Tibial nerve (tissue), 4 donors: Measurements from ENCODE around the gene NTNG2. TPM values are rescaled to one million over a fixed set of nuclear protein-coding genes. Genes with fewer than 3 reads are reported as not detected.
A peak's percentile ranks its signal among the peaks of the same experiment; 100 is the strongest.

Experiments
- DNase-seq, 2 donors: peaks; one replicate each; pipeline ENCODE4 v3.0.0-alpha.2; 2019; ENCODE audit warnings: low spot score in 2 of 2
- H3K27ac ChIP-seq, 4 donors: fragments of 200-600 bp; sonication (generic) in 3 of 4; one replicate each; pipeline ENCODE4 v1.5.1; 2017 to 2019; ENCODE audit warnings: mild to moderate bottlenecking in 1 of 4
- H3K27me3 ChIP-seq, 2 donors: fragments of 200-600 bp; sonication (generic) in 1 of 2; one replicate each; pipeline versions ENCODE4 v1.5.1 to v1.6.0; 2017 to 2019
- H3K36me3 ChIP-seq, 3 donors: fragments of 200-600 bp; sonication (generic); one replicate each; pipeline ENCODE4 v1.5.1; 2018 to 2019
- H3K4me1 ChIP-seq, 4 donors: fragments of 200-600 bp; sonication (generic) in 3 of 4; one replicate each; pipeline ENCODE4 v1.5.1; 2017 to 2019
- H3K4me3 ChIP-seq, 4 donors: fragments of 200-600 bp; sonication (generic) in 3 of 4; one replicate each; pipeline ENCODE4 v1.5.1; 2017 to 2019; ENCODE audit warnings: mild to moderate bottlenecking in 1 of 4, moderate library complexity in 1 of 4
- H3K9me3 ChIP-seq, 4 donors: fragments of 200-600 bp; sonication (generic) in 3 of 4; one replicate each; pipeline ENCODE4 v1.5.1; 2017 to 2019
- EP300 ChIP-seq, 2 donors: sonication (generic); formaldehyde crosslinking; IDR thresholded peaks; one replicate each; pipeline ENCODE4 v1.6.1; 2017; ENCODE audit warnings: antibody characterized with exemption in 2 of 2, mild to moderate bottlenecking in 1 of 2
- POLR2A ChIP-seq, 2 donors: fragments of 450-650 bp; IDR thresholded peaks; one replicate each; pipeline ENCODE4 v1.6.1; 2017; ENCODE audit warnings: antibody characterized with exemption in 2 of 2, mild to moderate bottlenecking in 2 of 2, moderate library complexity in 2 of 2
- WGBS, 2 donors: methylation state at CpG; one replicate each; pipeline ENCODE4 v1.1.5; 2018; 5-methylcytosine and 5-hydroxymethylcytosine counted together
- total RNA-seq, 4 donors: library from RNA; depleted of rRNA; stranded (reverse); fragments of >200 nt; gene quantifications; one replicate each; pipeline ENCODE4 v1.1.0, GENCODE V29; 2016
- TF ChIP-seq, protein P1 (sequence below), 5 experiments: fragments of 200-600 bp in 3 of 5; fragments of 450-650 bp in 2 of 5; sonication (generic) in 3 of 5; IDR thresholded peaks; one replicate each; pipeline ENCODE4 v1.5.1; 2016 to 2019; ENCODE audit warnings: antibody characterized with exemption in 5 of 5, mild to moderate bottlenecking in 3 of 5, moderate library complexity in 2 of 5

The NTNG2 gene
- total RNA-seq, 4 donors from 2014 or later: 0.63 to 21.4 (median 1.0) TPM

DNA sequence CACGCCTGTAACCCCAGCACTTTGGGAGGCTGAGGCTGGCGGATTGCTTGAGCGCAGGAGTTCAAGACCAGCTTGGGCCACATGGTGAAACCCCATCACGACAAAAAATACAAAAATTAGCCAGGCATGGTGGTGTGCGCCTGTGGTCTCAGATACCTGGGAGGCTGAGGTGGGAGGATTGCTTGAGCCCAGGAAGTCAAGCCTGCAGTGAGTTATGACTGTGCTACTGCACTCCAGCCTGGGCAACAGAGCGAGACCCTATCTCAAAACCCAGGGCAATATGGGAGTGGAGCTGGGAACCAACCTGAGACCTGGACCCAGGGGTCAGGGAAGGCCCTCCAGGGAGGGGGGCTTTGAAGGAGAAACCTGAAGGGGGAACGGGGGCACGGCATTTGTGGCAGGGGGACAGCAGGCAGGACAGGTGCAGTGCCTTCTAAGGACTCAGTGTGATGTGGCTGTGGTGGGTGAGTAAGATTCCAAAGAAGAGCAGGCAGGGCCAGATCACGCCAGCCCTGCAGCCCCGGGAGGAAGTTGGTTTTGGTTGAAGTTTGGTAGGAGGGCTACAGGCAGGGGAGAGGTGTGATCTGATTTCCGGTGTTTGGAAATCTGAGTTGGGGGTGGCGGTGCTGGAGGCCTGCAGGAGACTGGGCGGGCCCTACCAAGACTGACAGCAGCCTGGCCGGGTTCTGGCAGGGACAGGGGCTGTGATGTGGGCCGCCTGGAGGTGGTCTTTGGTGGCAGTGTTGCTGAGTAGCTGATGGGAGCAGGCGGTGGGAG is 46.2 kb downstream of the NTNG2 start:
- peaks cover 0 to 15% (median 0%) of the 10 kb centered on the region in 4 donors for H3K9me3 ChIP-seq
- H3K27me3 ChIP-seq: peaks cover 0 to 6% of the 10 kb centered on the region in 2 donors
- no peaks in the 10 kb centered on the region for H3K36me3 ChIP-seq
- no peak overlapping the region for H3K27ac ChIP-seq
- H3K4me1 ChIP-seq: no peaks in the 10 kb centered on the region
- H3K4me3 ChIP-seq: no peak overlapping the region
- 74 to 78% methylated on average over 16 of the region's 16 CpGs for WGBS, 2 donors
- TF ChIP-seq, protein P1, sequence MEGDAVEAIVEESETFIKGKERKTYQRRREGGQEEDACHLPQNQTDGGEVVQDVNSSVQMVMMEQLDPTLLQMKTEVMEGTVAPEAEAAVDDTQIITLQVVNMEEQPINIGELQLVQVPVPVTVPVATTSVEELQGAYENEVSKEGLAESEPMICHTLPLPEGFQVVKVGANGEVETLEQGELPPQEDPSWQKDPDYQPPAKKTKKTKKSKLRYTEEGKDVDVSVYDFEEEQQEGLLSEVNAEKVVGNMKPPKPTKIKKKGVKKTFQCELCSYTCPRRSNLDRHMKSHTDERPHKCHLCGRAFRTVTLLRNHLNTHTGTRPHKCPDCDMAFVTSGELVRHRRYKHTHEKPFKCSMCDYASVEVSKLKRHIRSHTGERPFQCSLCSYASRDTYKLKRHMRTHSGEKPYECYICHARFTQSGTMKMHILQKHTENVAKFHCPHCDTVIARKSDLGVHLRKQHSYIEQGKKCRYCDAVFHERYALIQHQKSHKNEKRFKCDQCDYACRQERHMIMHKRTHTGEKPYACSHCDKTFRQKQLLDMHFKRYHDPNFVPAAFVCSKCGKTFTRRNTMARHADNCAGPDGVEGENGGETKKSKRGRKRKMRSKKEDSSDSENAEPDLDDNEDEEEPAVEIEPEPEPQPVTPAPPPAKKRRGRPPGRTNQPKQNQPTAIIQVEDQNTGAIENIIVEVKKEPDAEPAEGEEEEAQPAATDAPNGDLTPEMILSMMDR (IDR thresholded peaks at IDR 0.05): no peak
- no peak for TF ChIP-seq POLR2A (IDR thresholded peaks at IDR 0.05)
- DNase-seq: no peak

DNA sequence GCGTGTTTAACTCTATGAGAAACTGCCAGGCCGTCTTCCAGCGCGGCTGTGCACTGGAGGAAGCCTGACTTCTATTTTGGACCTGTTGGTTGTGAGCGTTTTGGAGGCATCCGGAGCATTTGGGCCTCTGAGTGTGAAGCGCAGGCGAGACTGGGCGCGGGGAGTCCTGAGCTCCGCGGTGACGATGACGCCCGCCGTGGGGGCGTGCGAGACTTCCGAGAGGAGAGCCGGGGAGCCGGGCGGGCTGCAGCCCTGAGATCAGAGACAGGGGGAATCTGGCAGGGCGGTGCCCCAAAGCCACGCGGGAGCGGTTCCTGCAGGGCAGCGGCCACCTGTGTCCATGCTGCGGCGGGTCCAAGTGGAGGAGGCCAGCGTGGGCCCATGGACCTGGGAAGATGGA is 47.4 kb downstream of the NTNG2 start:
- TF ChIP-seq EP300 (IDR thresholded peaks at IDR 0.05): no peak
- 70 to 88% methylated on average over 20 to 30 of the region's 30 CpGs for WGBS, 2 donors

DNA sequence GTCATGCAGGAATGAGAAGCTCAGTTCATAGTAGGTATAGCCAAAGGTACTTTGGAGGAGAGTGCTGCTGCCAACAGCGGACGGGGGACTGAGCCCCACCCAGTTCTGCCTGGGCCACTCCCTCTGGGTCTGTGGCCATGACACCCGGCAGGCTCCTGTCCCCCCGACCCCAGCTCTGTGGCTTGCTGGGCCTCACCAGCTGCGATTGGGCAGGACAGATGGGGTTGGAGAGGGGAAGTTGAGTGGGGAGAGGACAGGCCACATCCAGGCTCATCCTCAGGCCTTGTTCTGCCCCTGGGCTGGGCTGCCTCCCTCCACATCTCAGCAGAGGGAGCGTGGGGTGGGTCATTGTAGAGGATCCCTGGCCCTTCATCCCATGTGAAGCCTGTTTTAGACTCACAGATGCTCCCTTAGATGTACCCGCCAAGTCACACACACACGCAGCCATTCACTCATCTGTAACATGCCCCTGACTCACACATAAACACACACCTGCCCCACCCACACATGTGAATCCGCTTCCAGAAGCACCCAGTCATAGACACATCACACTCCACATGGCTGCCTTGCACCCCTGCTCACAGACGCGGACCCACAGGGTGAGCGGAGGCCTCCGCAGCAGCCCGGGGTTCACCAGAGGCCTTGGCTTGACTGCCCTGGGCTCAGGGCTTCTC is 48.8 kb downstream of the NTNG2 start:
- Histone ChIP-seq H3K36me3 (no peaks in the 10 kb centered on the region), H3K4me3 (no peak overlapping the region), H3K4me1 (peaks cover 0 to 7% (median 0%) of the 10 kb centered on the region in 4 donors), H3K27ac (no peak overlapping the region), H3K27me3 (peaks cover 0 to 9% of the 10 kb centered on the region in 2 donors), H3K9me3 (no peaks in the 10 kb centered on the region)
- WGBS, 2 donors: 75 to 76% methylated on average over 14 of the region's 14 CpGs
- no peak for DNase-seq
- TF ChIP-seq, protein P1 (IDR thresholded peaks at IDR 0.05): no peak
- TF ChIP-seq EP300 (IDR thresholded peaks at IDR 0.05) (no peak), POLR2A (IDR thresholded peaks at IDR 0.05) (no peak)

More for the DNA sequence above, 47.4 kb downstream of the NTNG2 start:
- H3K36me3 ChIP-seq: no peaks in the 10 kb centered on the region
- peaks cover 0 to 6% of the 10 kb centered on the region in 2 donors for H3K27me3 ChIP-seq
- H3K4me1 ChIP-seq: peaks cover 0 to 5% (median 0%) of the 10 kb centered on the region in 4 donors
- H3K27ac ChIP-seq: no peak overlapping the region
- peaks cover 0 to 12% (median 0%) of the 10 kb centered on the region in 4 donors for H3K9me3 ChIP-seq
- H3K4me3 ChIP-seq: no peak overlapping the region
- no peak for DNase-seq

DNA sequence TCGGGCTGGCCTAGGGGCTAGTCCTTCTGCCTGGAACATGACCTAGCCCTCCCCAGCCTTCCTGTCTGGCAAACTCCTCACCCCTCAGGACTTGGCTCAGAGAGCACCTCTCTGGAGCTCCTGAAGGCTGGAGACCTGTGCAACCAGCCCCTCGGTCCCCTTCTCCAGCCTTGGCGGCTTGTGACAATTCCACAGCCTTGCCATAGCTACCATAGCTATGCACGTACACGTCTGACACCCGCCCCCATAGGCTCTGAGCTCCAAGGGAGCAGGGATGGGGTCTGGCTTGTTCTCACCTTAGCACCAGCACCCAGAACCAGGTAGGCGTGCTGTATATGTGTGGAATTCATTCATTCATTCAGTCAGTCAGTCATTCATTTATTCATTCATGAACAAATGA is 49.7 kb downstream of the NTNG2 start:
- Histone ChIP-seq H3K4me3 (no peak overlapping the region), H3K9me3 (no peaks in the 10 kb centered on the region), H3K4me1 (peaks cover 0 to 7% (median 0%) of the 10 kb centered on the region in 4 donors), H3K27ac (no peak overlapping the region), H3K27me3 (peaks cover 0 to 9% of the 10 kb centered on the region in 2 donors), H3K36me3 (no peaks in the 10 kb centered on the region)
- TF ChIP-seq EP300 (IDR thresholded peaks at IDR 0.05) (no peak), POLR2A (IDR thresholded peaks at IDR 0.05) (no peak)
- TF ChIP-seq, protein P1 (IDR thresholded peaks at IDR 0.05): no peak
- DNase-seq: no peak
- 86 to 88% methylated on average over 7 of the region's 7 CpGs for WGBS, 2 donors

DNA sequence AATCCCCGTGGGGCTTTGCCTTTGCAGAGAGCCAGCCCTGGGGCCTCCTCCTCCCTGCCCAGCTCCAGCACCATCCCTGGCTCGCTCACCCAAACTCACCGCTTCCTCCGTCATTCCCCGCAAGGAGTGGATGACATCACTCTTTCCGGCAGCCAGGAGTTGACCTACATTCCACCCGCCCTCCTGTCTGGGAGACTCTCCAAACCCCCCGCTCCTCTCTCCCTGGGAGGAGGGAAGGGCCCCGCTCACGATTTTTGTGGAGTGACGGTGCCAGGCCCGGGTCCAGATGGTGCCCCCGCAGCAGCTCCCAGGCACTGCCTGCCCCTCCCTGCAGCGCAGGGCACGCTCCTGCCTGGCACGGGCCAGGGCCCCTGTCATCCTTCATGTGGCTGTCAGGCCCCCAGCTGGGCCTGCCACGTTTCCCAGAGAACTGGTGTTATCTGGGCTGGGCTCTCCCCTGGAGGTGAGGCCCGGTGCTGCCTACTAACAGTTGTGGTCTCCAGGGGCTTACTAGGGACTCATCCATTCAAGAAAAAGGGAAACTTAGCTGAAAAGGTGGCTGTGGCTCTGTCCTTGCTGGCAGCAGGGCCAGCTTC is 52.3 kb downstream of the NTNG2 start:
- H3K9me3 ChIP-seq: no peaks in the 10 kb centered on the region
- H3K4me3 ChIP-seq: no peak overlapping the region
- H3K27me3 ChIP-seq: peaks cover 0 to 16% of the 10 kb centered on the region in 2 donors
- peak in 1 of 2 donors; percentile 8 for DNase-seq
- H3K36me3 ChIP-seq: no peaks in the 10 kb centered on the region
- no peak for TF ChIP-seq POLR2A (IDR thresholded peaks at IDR 0.05)
- TF ChIP-seq, protein P1 (IDR thresholded peaks at IDR 0.05): no peak
- no peak for TF ChIP-seq EP300 (IDR thresholded peaks at IDR 0.05)
- no peak overlapping the region for H3K27ac ChIP-seq
- peaks cover 0 to 7% (median 0%) of the 10 kb centered on the region in 4 donors for H3K4me1 ChIP-seq
- WGBS, 2 donors: 10 to 29% methylated on average over 14 to 18 of the region's 18 CpGs
